Cardiac fibroblast (primary cell): ENCODE data around the gene SIGLEC11.
"Not testable (repeated sequence)": the region's sequence is repeated elsewhere in the genome, so short reads cannot be mapped to it uniquely, and the experiment has no call there.

ENCODE experiments used
- DNase-seq, 2 donors: peaks; one replicate each; pipeline versions ENCODE4 v3.0.0 to v3.0.0-alpha.2; 2010; ENCODE audit warnings: low read depth in 2 of 2
- H3K4me3 ChIP-seq, 2 donors: replicated peaks in 1 of 2; 1 replicate in 1 of 2; 2 replicates in 1 of 2; pipeline ENCODE4 v1.5.1; 2011; ENCODE audit warnings: low read depth in 2 of 2, low read length in 2 of 2, mild to moderate bottlenecking in 2 of 2, moderate library complexity in 1 of 2
- TF ChIP-seq, protein P1 (sequence below): IDR thresholded peaks from one replicate; pipeline ENCODE4 v1.5.1; 2011; ENCODE audit warnings: low read depth, mild to moderate bottlenecking, low read length, inconsistent platforms

SIGLEC11 gene

DNA sequence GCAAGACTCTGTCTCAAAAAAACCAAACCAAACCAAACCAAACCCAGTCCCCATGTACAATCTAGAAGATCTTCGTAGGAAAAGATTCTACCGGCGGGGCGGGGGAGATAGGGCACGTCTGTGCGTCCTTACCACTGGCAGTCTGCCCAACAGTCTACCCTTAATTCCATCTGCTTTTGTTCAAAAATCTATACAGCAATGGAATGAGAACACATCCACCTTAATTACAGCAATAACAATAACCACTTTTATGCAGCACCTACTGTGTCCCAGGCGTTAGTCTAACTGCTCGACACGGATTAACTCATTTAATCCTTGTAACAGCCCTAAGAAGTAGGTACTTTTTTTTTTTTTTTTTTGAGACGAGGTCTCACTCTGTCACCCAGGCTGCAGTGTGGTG lies 34.5 kb downstream of the SIGLEC11 start:
- H3K4me3 ChIP-seq: no peak overlapping the region
- no peak for DNase-seq
- TF ChIP-seq, protein P1, sequence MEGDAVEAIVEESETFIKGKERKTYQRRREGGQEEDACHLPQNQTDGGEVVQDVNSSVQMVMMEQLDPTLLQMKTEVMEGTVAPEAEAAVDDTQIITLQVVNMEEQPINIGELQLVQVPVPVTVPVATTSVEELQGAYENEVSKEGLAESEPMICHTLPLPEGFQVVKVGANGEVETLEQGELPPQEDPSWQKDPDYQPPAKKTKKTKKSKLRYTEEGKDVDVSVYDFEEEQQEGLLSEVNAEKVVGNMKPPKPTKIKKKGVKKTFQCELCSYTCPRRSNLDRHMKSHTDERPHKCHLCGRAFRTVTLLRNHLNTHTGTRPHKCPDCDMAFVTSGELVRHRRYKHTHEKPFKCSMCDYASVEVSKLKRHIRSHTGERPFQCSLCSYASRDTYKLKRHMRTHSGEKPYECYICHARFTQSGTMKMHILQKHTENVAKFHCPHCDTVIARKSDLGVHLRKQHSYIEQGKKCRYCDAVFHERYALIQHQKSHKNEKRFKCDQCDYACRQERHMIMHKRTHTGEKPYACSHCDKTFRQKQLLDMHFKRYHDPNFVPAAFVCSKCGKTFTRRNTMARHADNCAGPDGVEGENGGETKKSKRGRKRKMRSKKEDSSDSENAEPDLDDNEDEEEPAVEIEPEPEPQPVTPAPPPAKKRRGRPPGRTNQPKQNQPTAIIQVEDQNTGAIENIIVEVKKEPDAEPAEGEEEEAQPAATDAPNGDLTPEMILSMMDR: no peak

DNA sequence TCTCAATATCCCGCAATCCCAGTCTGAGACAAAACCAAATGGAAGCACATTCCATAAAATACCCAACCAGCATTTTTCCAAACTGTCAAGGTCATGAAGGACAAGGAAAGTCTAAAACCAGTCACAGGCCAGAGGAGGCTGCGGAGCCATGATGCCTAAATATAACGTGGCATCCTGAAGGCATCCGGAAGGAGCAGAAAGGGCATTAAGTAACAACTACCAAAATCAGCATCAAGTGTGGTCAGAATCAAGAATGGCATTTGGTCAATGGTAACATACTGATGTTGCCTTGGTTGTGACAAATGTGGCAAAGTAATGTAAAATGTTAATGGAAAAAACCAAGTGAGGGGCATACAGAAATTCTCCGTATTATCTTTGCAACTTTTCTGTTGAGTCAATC lies 35.5 kb downstream of the SIGLEC11 start:
- DNase-seq: no peak

GRCh38 chr19:49924881-49925210 lies 36.1 kb downstream of the SIGLEC11 start:
- not testable (repeated sequence) for DNase-seq, H3K4me3 ChIP-seq

More for the DNA sequence above, 35.5 kb downstream of the SIGLEC11 start:
- H3K4me3 ChIP-seq: no peak overlapping the region
- TF ChIP-seq, protein P1: no peak

DNA sequence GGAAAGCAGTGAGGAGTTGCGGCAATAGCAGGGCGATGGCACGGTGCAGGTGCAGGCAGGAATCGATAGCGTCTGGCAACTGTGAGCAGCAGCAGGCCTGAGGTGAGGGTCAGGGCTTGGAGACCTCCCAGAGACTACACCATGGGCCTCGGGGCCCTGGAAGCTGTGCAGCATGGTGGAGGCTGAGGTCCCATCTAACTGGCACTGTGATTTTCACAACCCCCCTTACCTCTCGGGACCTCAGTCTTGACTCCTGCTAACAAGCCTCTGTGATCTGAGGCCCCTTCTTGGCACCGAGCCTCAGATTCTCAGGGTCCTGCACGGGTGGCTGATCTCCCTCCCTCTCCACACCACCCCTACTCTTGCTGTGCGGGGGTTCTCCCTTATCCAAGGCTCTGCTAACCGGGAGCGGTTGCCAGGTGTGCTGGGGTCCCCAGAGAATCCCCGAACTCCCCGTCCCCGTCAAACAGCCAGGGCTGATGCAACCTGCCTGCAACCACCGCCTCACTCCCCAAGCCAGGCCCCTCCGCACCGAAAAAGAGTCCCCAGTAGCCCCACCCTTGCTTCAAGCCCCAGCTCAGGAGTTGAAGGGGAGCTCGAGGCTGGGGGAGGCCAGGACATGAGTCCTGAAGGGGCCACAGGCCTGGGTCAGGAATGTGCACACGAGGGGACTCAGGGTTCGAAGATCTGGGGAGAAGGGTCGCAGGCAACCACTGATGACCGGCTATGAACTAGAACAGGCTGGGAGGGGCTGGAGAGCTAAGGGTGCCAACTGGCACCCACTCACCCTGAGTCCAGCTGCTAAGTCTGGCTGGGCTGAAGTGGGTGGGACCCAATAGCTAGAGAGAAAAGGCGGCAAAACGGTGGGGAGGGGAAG lies 36.7 kb downstream of the SIGLEC11 start:
- H3K4me3 ChIP-seq: no peak overlapping the region
- no peak for DNase-seq
- TF ChIP-seq, protein P1: no peak

- no peak overlapping the region for H3K4me3 ChIP-seq
- no peak for DNase-seq
- TF ChIP-seq, protein P1: no peak
These were observed 37.6 kb downstream of the SIGLEC11 start for GRCh38 chr19:49923055-49924003.

- DNase-seq: peak; percentile 50 to 72
These were observed 38.8 kb downstream of the SIGLEC11 start for GRCh38 chr19:49921871-49922795.

More at GRCh38 chr19:49921871-49922795, 38.8 kb downstream of the SIGLEC11 start:
- no peak overlapping the region for H3K4me3 ChIP-seq
- TF ChIP-seq, protein P1: no peak
